Prostate gland (tissue), 2 donors: Measurements from ENCODE around the gene FHIT. TPM values are rescaled to one million over a fixed set of nuclear protein-coding genes. Genes with fewer than 3 reads are reported as not detected.

ENCODE experiments used
- DNase-seq: peaks from one replicate; pipeline ENCODE4 v3.0.0-alpha.2; 2019; ENCODE audit warnings: low spot score
- H3K27ac ChIP-seq, 2 donors: fragments of 200-600 bp; sonication (generic); 2 replicates each; pipeline ENCODE4 v1.5.1; 2017 to 2019
- H3K27me3 ChIP-seq: fragments of 200-600 bp; sonication (generic); replicated peaks from 2 replicates; pipeline ENCODE4 v1.5.1; 2019; ENCODE audit not compliant: insufficient read depth
- H3K36me3 ChIP-seq, 2 donors: fragments of 200-600 bp; sonication (generic); 1 replicate in 1 of 2; 2 replicates in 1 of 2; pipeline versions ENCODE4 v1.5.1 to v1.8.1; 2017 to 2019
- H3K4me1 ChIP-seq: fragments of 200-600 bp; sonication (generic); replicated peaks from 2 replicates; pipeline ENCODE4 v1.5.1; 2019
- H3K4me3 ChIP-seq, 2 donors: fragments of 200-600 bp; sonication (generic); 2 replicates each; pipeline ENCODE4 v1.5.1; 2017 to 2019
- H3K9me3 ChIP-seq: fragments of 200-600 bp; sonication (generic); 2 replicates; pipeline ENCODE4 v1.5.1; 2017
- CTCF ChIP-seq, 4 experiments: fragments of 200-600 bp in 2 of 4; fragments of 450-650 bp in 2 of 4; sonication (generic) in 2 of 4; IDR thresholded peaks; 1 replicate in 3 of 4; 2 replicates in 1 of 4; pipeline ENCODE4 v1.5.1; 2016 to 2019; ENCODE audit warnings: antibody characterized with exemption in 4 of 4, mild to moderate bottlenecking in 2 of 4, moderate library complexity in 2 of 4
- POLR2A ChIP-seq: fragments of 450-650 bp; IDR thresholded peaks from one replicate; pipeline ENCODE4 v1.6.1; 2016; ENCODE audit warnings: antibody characterized with exemption, mild to moderate bottlenecking
- POLR2AphosphoS5 ChIP-seq: sonication (generic); formaldehyde crosslinking; IDR thresholded peaks from one replicate; pipeline ENCODE4 v1.6.1; 2017; ENCODE audit warnings: antibody characterized with exemption
- WGBS: methylation state at CpG from one replicate; pipeline ENCODE4 v1.1.5; 2018; 5-methylcytosine and 5-hydroxymethylcytosine counted together
- intact Hi-C: fragments of 100-400 bp; cut with DNase I; formaldehyde crosslinking; loops from one replicate; pipeline ENCODE4 v1.14.2; 2022
- total RNA-seq, 2 donors: library from RNA; depleted of rRNA; stranded (reverse); fragments of >200 nt; gene quantifications; one replicate each; pipeline ENCODE4 v1.1.0, GENCODE V29; 2016

The FHIT gene
- total RNA-seq, 2 donors from 2014 or later, result 6.4 to 10.4 TPM

DNA sequence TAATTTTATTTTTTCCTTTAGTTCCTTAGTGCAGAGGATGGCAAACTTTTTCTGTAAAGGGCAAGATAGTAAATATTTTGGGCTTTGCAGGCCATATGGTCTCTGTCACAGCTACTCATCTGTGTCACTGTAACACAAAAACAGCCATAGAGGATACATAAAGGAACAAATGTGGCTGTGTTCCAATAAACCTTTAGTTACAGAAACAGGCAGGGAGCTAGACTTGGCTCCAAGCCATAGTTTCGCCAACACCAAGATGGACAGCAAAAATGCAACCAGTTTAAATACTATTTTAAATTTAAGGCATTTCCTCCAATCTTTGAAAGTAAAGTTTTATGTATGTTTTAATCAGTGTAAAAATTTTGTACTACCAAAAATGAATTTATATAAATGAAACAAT, 753.4 kb downstream of the FHIT start:
- intact Hi-C loops, result no loop called here

GRCh38 chr3:60490992-60491391, 760.3 kb downstream of the FHIT start:
- Histone ChIP-seq H3K9me3 (no peaks in the 10 kb centered on the region), H3K4me3 (no peak overlapping the region), H3K27ac (no peak overlapping the region), H3K4me1 (no peaks in the 10 kb centered on the region), H3K36me3 (no peaks in the 10 kb centered on the region), H3K27me3 (no peaks in the 10 kb centered on the region)
- TF ChIP-seq POLR2AphosphoS5 (peak; percentile 39), CTCF (IDR thresholded peaks at IDR 0.05) (no peak), POLR2A (no peak)
- DNase-seq, result no peak
- 67% methylated on average over 2 of the region's 2 CpGs for WGBS
- intact Hi-C loops, result no loop called here

More for the DNA sequence above, 753.4 kb downstream of the FHIT start:
- no peaks in the 10 kb centered on the region for H3K4me1 ChIP-seq
- WGBS, result 48% methylated on average over 1 of the region's 1 CpG
- TF ChIP-seq POLR2AphosphoS5 (no peak), CTCF (IDR thresholded peaks at IDR 0.05) (no peak), POLR2A (no peak)
- no peaks in the 10 kb centered on the region for H3K9me3 ChIP-seq
- H3K27me3 ChIP-seq, result no peaks in the 10 kb centered on the region
- H3K27ac ChIP-seq, result no peak overlapping the region
- no peak overlapping the region for H3K4me3 ChIP-seq
- no peaks in the 10 kb centered on the region for H3K36me3 ChIP-seq
- no peak for DNase-seq

DNA sequence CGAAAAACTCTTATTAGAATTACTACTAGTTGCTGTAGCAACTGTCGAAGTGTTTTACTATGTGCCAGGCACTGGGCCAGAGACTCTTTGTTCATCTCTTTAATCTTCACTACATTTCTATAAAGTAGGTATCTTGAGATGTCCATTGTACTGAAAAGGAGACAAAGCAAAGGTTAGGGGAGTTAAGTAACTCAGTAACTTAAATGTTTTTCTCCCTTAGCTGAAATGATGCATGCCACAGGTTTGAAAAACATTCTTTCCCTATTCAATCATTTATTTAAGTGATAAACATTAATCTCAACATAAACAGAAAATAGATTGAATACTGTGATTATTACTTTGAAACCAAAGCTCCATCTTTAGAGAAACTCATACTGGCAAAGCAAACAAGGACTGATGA, 776.2 kb downstream of the FHIT start:
- TF ChIP-seq CTCF (IDR thresholded peaks at IDR 0.05), result no peak
- TF ChIP-seq POLR2AphosphoS5, result no peak
- no peak for TF ChIP-seq POLR2A
- H3K27me3 ChIP-seq, result no peaks in the 10 kb centered on the region
- H3K4me3 ChIP-seq, result no peak overlapping the region
- no peak for DNase-seq
- H3K9me3 ChIP-seq, result no peaks in the 10 kb centered on the region
- WGBS, result 16% methylated on average over 2 of the region's 2 CpGs
- intact Hi-C loops, result no loop called here
- no peaks in the 10 kb centered on the region for H3K36me3 ChIP-seq
- no peaks in the 10 kb centered on the region for H3K4me1 ChIP-seq
- H3K27ac ChIP-seq, result no peak overlapping the region

DNA sequence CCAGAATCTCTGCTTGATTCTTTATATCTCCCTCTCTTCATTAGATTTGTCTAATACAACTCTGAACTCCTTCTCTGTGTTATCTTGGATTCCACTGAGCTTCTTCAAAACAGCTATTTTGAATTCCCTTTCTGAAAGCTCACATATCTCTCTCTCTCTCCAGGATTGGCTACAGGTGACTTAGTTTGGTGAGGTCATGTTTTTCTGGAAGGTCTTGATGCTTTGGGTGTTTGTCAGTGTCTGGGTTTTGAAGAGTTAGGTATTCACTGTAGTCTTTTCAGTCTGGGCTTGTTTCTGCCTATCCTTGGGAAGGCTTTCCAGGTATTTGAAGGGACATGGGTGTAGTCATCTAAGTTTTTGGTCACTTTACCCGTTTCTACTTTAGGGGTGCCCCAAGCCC, 781.8 kb downstream of the FHIT start:
- no peak overlapping the region for H3K4me3 ChIP-seq
- 93% methylated on average over 1 of the region's 1 CpG for WGBS
- intact Hi-C loops, result no loop called here

More for the DNA sequence above, 781.8 kb downstream of the FHIT start:
- Histone ChIP-seq H3K27me3 (no peaks in the 10 kb centered on the region), H3K27ac (no peak overlapping the region), H3K9me3 (no peaks in the 10 kb centered on the region), H3K36me3 (no peaks in the 10 kb centered on the region), H3K4me1 (no peaks in the 10 kb centered on the region)
- no peak for DNase-seq
- TF ChIP-seq POLR2A (no peak), CTCF (IDR thresholded peaks at IDR 0.05) (no peak), POLR2AphosphoS5 (no peak)
